SK-N-MC (cell line): ENCODE measurements around the gene CDC26.
"Not testable (repeated sequence)": the region's sequence is repeated elsewhere in the genome, so short reads cannot be mapped to it uniquely, and the experiment has no call there.

Source experiments
- DNase-seq: peaks from one replicate; pipeline ENCODE4 v3.0.0-alpha.2; 2011; ENCODE audit warnings: low read depth, low spot score
- H3K27ac ChIP-seq: fragments of 200-600 bp; sonication (generic); 2 replicates; pipeline ENCODE4 v1.5.1; 2016; ENCODE audit warnings: mixed run types
- H3K36me3 ChIP-seq: fragments of 200-600 bp; sonication (generic); 2 replicates; pipeline ENCODE4 v1.6.1; 2017; ENCODE audit warnings: antibody characterized with exemption, low read length, mixed read lengths; ENCODE audit not compliant: insufficient read depth
- H3K4me3 ChIP-seq: fragments of 200-600 bp; sonication (generic); 2 replicates; pipeline ENCODE4 v1.5.1; 2016
- H3K9ac ChIP-seq: fragments of 200-600 bp; sonication (generic); 2 replicates; pipeline ENCODE4 v1.8.0; 2017; ENCODE audit warnings: mixed run types, mixed read lengths; ENCODE audit not compliant: insufficient read length
- H3K9me3 ChIP-seq: fragments of 200-600 bp; sonication (generic); 2 replicates; pipeline ENCODE4 v1.6.1; 2017; ENCODE audit warnings: low read depth, mild to moderate bottlenecking, antibody characterized with exemption, low read length, moderate library complexity, mixed read lengths
- EZH2 ChIP-seq: fragments of 200-600 bp; sonication (generic); IDR thresholded peaks from one replicate; pipeline ENCODE4 v1.6.1; 2017; ENCODE audit warnings: antibody characterized with exemption
- FOXP2 ChIP-seq: optimal IDR thresholded peaks from 2 replicates; pipeline ENCODE3; 2011; ENCODE audit warnings: mild to moderate bottlenecking, moderate library complexity; ENCODE audit not compliant: insufficient read depth; ENCODE audit errors: extremely low read length, control extremely low read depth
- POLR2AphosphoS5 ChIP-seq: IDR thresholded peaks from 2 replicates; pipeline ENCODE4 v1.6.1; 2012; ENCODE audit warnings: mild to moderate bottlenecking, low read depth, low read length, borderline replicate concordance

CDC26 gene

GRCh38 chr9:113298311-113298710, 22.9 kb upstream of the CDC26 start:
- Histone ChIP-seq H3K9ac (no peak overlapping the region), H3K27ac (no peak overlapping the region), H3K36me3 (peaks cover 8% of the 10 kb centered on the region), H3K4me3 (no peak overlapping the region), H3K9me3 (no peaks in the 10 kb centered on the region)
- no peak for TF ChIP-seq EZH2
- no peak for TF ChIP-seq POLR2AphosphoS5
- no peak for TF ChIP-seq FOXP2
- no peak for DNase-seq

- no peak for DNase-seq
- Histone ChIP-seq H3K36me3 (peaks cover 21% of the 10 kb centered on the region), H3K4me3 (no peak overlapping the region), H3K9me3 (no peaks in the 10 kb centered on the region), H3K27ac (no peak overlapping the region), H3K9ac (no peak overlapping the region)
- TF ChIP-seq FOXP2 (no peak), EZH2 (no peak), POLR2AphosphoS5 (no peak)
These were observed 21.6 kb upstream of the CDC26 start for GRCh38 chr9:113296796-113297558.

- not testable (repeated sequence) for H3K9me3 ChIP-seq, H3K9ac ChIP-seq, H3K4me3 ChIP-seq, DNase-seq, H3K27ac ChIP-seq
- H3K36me3 ChIP-seq: peaks cover 28% of the 10 kb centered on the region
These were observed 20.9 kb upstream of the CDC26 start for GRCh38 chr9:113296247-113296646.

- peaks cover 57% of the 10 kb centered on the region for H3K36me3 ChIP-seq
These were observed 18.0 kb upstream of the CDC26 start for GRCh38 chr9:113293285-113293878.

GRCh38 chr9:113290052-113290607, 14.8 kb upstream of the CDC26 start:
- H3K27ac ChIP-seq: no peak overlapping the region
- TF ChIP-seq POLR2AphosphoS5 (no peak), FOXP2 (no peak), EZH2 (no peak)
- no peak for DNase-seq
- H3K9ac ChIP-seq: no peak overlapping the region
- no peaks in the 10 kb centered on the region for H3K9me3 ChIP-seq
- H3K4me3 ChIP-seq: no peak overlapping the region
- peaks cover 86% of the 10 kb centered on the region for H3K36me3 ChIP-seq

More at GRCh38 chr9:113293285-113293878, 18.0 kb upstream of the CDC26 start:
- H3K9ac ChIP-seq: no peak overlapping the region
- no peak for TF ChIP-seq POLR2AphosphoS5
- no peak for TF ChIP-seq FOXP2
- TF ChIP-seq EZH2: no peak
- H3K9me3 ChIP-seq: no peaks in the 10 kb centered on the region
- H3K4me3 ChIP-seq: no peak overlapping the region
- no peak overlapping the region for H3K27ac ChIP-seq
- no peak for DNase-seq

GRCh38 chr9:113289091-113289490, 13.7 kb upstream of the CDC26 start:
- H3K9me3 ChIP-seq: no peaks in the 10 kb centered on the region
- peaks cover 96% of the 10 kb centered on the region for H3K36me3 ChIP-seq
- no peak overlapping the region for H3K4me3 ChIP-seq
- TF ChIP-seq POLR2AphosphoS5 (no peak), FOXP2 (no peak), EZH2 (no peak)
- no peak for DNase-seq
- no peak overlapping the region for H3K9ac ChIP-seq
- H3K27ac ChIP-seq: no peak overlapping the region

- no peak overlapping the region for H3K4me3 ChIP-seq
- peaks cover 92% of the 10 kb centered on the region for H3K36me3 ChIP-seq
- TF ChIP-seq EZH2 (no peak), POLR2AphosphoS5 (no peak), FOXP2 (no peak)
- no peaks in the 10 kb centered on the region for H3K9me3 ChIP-seq
- no peak for DNase-seq
- H3K27ac ChIP-seq: no peak overlapping the region
- H3K9ac ChIP-seq: no peak overlapping the region
These were observed 6.0 kb upstream of the CDC26 start for GRCh38 chr9:113281356-113281755.

GRCh38 chr9:113278840-113279239, 3.5 kb upstream of the CDC26 start:
- Histone ChIP-seq H3K4me3 (no peak overlapping the region), H3K9me3 (no peaks in the 10 kb centered on the region), H3K36me3 (peaks cover 70% of the 10 kb centered on the region), H3K27ac (0 out of 2 replicates have a peak overlapping the region, but pooled peaks have one; percentile 28), H3K9ac (no peak overlapping the region)
- DNase-seq: no peak
- TF ChIP-seq POLR2AphosphoS5 (no peak), EZH2 (no peak), FOXP2 (no peak)
